ENCODE data around the gene WDR91.

The WDR91 gene

DNA sequence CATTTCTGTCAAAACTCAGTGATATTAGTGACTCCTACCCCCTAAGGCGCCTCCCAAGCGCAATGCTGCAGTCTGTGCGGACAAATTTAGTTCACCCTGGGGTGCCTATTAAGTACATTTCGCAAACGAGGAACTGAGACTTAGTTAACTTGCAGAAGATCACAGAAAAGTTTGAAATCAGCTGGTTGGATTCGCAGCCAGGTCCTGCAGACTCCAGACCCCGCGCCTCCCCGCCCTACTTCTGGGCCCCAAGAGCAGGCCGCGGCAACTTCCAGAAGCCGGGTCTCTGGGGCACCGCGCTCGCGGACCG, 41.4 kb downstream of the WDR91 start:
- Histone ChIP-seq H3K27me3 (ENCODE audit: control insufficient read depth, insufficient read depth, low read length, poor library complexity, severe bottlenecking) (no peaks in the 10 kb centered on the region), H3K9me3 (ENCODE audit: control insufficient read depth, low read length) (no peaks in the 10 kb centered on the region), H3K4me3 (ENCODE audit: insufficient read depth, low read depth, low read length) (peak overlapping the region; percentile 91), H3K4me1 (ENCODE audit: control insufficient read depth, insufficient read depth, low read length) (peaks cover 9% of the 10 kb centered on the region), H3K36me3 (ENCODE audit: control insufficient read depth, insufficient read depth, low read length) (peaks cover 22% of the 10 kb centered on the region), H3K27ac (ENCODE audit: insufficient read depth, low read depth, low read length, poor library complexity, severe bottlenecking) (peak overlapping the region; percentile 87)
- 2 to 3% methylated on average over 17 of the region's 17 CpGs for WGBS, 2 experiments

DNA sequence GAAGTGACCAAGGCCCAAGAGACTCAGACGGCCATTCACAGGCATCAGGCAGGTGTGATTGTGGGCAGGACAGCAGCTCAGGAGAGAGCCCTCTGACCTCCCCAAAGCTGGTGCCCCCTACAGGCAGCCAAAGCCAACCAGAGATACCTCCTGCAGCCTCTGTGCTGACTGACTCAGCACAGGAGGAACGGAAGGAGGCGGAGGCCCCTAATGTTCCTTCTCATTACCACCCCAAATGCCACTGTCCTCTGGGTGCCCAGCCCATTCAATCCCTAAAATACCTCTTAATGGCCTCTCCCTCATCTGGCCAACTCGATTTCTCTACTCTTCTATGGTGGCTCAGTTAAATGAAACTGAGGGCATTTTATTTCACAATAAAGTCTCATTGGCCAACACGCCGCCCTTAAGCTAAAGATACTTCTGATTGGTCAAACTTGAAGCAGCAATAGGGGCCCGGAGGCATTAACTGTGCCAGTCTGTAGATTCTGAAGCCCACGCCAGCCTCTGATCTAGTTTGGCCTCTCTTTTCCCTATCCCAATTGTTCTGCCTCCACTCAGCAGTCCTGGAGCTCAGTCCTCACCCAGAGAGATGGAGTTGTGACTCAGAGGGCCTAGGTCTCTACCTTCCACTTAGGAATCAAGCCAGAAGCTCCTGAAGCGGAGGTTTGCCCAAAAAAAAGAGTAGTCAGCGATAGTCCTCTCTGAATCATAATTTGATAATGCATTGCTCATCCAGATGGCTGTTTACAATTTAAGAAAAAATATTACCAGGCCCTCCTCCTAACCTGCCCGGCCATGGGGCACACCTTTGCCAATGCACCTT, 42.0 kb downstream of the WDR91 start:
- no peaks in the 10 kb centered on the region for H3K9me3 ChIP-seq (ENCODE audit: control insufficient read depth, low read length)
- no peak overlapping the region for H3K27ac ChIP-seq (ENCODE audit: insufficient read depth, low read depth, low read length, poor library complexity, severe bottlenecking)
- H3K36me3 ChIP-seq (ENCODE audit: control insufficient read depth, insufficient read depth, low read length): peaks cover 27% of the 10 kb centered on the region
- whole genome bisulfite sequencing, 2 experiments: 73 to 77% methylated on average over 10 to 11 of the region's 11 CpGs
- H3K27me3 ChIP-seq (ENCODE audit: control insufficient read depth, insufficient read depth, low read length, poor library complexity, severe bottlenecking): no peaks in the 10 kb centered on the region
- peaks cover 9% of the 10 kb centered on the region for H3K4me1 ChIP-seq (ENCODE audit: control insufficient read depth, insufficient read depth, low read length)
- H3K4me3 ChIP-seq (ENCODE audit: insufficient read depth, low read depth, low read length): peak overlapping the region; percentile 91

DNA sequence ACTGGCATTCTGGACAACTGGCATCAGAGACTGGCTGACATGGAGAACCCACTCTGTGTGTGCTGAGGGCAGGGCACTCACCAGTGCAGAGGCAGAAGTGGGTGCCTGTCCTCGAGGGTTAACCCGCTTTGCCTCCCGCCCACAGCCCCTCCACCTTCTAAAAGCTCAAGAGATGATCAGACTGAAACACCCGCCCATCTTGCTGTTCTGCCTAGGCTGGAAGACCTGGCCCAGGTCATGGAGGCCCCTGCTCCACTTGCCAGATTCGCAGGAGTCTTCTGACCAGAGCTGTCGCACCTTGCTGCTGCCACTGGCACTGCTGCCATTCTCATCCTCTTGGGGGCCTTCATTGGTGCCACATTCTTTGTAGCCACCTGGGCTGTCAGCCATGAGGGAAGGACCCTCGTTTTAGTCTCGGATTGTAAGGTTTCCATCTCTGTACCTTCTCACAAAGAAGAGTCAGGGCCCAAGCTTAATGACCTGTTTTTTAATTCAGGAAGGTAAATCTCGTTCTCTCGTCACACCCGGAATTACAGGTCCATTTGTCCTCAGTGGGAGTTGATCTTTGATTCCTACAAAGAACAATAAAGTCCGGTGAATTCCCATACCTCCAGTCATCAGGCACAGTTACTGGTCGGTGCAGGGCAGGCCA, 42.7 kb downstream of the WDR91 start:
- H3K27me3 ChIP-seq (ENCODE audit: control insufficient read depth, insufficient read depth, low read length, poor library complexity, severe bottlenecking): no peaks in the 10 kb centered on the region
- peaks cover 32% of the 10 kb centered on the region for H3K36me3 ChIP-seq (ENCODE audit: control insufficient read depth, insufficient read depth, low read length)
- H3K27ac ChIP-seq (ENCODE audit: insufficient read depth, low read depth, low read length, poor library complexity, severe bottlenecking): no peak overlapping the region
- H3K9me3 ChIP-seq (ENCODE audit: control insufficient read depth, low read length): no peaks in the 10 kb centered on the region
- H3K4me1 ChIP-seq (ENCODE audit: control insufficient read depth, insufficient read depth, low read length): peaks cover 9% of the 10 kb centered on the region
- 90 to 93% methylated on average over 13 of the region's 13 CpGs for WGBS, 2 experiments
- no peak overlapping the region for H3K4me3 ChIP-seq (ENCODE audit: insufficient read depth, low read depth, low read length)

DNA sequence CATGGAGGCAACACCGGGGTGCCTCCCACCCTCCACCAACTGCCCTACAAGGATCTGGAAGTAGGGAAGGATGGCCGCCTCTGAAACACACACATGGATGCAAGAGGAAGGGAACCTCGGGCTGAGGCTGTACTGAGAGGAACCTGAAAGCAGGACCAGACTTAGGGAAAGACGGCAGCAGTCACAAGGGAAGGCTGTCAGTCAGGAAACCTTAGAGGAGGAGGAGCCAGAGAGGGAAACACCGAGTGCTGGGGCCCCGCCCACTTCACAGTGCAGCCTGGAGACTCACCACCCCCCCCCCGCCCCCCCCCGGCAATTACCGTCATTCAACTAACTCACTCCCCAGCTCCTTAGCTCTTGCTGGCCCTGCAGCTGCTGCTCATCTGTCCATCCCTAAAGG, 43.3 kb downstream of the WDR91 start:
- Histone ChIP-seq H3K9me3 (ENCODE audit: control insufficient read depth, low read length) (no peaks in the 10 kb centered on the region), H3K36me3 (ENCODE audit: control insufficient read depth, insufficient read depth, low read length) (peaks cover 32% of the 10 kb centered on the region), H3K4me1 (ENCODE audit: control insufficient read depth, insufficient read depth, low read length) (peaks cover 9% of the 10 kb centered on the region), H3K27ac (ENCODE audit: insufficient read depth, low read depth, low read length, poor library complexity, severe bottlenecking) (no peak overlapping the region), H3K27me3 (ENCODE audit: control insufficient read depth, insufficient read depth, low read length, poor library complexity, severe bottlenecking) (no peaks in the 10 kb centered on the region), H3K4me3 (ENCODE audit: insufficient read depth, low read depth, low read length) (no peak overlapping the region)
- 93 to 94% methylated on average over 4 to 5 of the region's 9 CpGs for WGBS, 2 experiments

DNA sequence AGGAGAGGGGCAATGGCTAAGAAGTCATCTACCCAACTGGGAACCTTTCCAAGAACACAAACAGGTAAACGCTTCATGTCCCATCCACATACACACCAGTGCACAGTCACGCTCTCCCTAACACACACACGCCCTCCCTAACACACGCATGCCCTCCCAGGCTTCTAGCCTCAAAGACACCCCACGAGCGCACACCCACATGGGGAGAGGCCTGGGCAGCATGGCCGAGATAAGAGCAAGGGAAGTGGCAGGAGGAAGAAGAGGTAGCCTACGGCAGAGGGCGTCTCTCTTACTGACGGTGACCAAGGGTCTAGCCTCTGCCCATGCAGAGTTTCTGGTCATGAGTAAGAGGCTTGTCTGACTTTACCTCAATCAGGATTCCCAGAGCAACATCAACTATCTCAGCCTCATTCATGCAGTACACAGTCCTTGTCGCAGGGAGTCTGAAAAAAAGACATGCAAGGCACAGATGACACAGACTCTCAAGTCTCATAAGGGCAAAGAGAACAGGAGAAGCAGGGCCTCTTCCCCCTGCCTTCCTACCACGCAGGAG, 43.9 kb downstream of the WDR91 start:
- Histone ChIP-seq H3K27ac (ENCODE audit: insufficient read depth, low read depth, low read length, poor library complexity, severe bottlenecking) (no peak overlapping the region), H3K27me3 (ENCODE audit: control insufficient read depth, insufficient read depth, low read length, poor library complexity, severe bottlenecking) (no peaks in the 10 kb centered on the region), H3K36me3 (ENCODE audit: control insufficient read depth, insufficient read depth, low read length) (peaks cover 32% of the 10 kb centered on the region), H3K4me1 (ENCODE audit: control insufficient read depth, insufficient read depth, low read length) (peaks cover 9% of the 10 kb centered on the region), H3K9me3 (ENCODE audit: control insufficient read depth, low read length) (no peaks in the 10 kb centered on the region), H3K4me3 (ENCODE audit: insufficient read depth, low read depth, low read length) (no peak overlapping the region)
- WGBS, 2 experiments: 87 to 89% methylated on average over 12 of the region's 12 CpGs

DNA sequence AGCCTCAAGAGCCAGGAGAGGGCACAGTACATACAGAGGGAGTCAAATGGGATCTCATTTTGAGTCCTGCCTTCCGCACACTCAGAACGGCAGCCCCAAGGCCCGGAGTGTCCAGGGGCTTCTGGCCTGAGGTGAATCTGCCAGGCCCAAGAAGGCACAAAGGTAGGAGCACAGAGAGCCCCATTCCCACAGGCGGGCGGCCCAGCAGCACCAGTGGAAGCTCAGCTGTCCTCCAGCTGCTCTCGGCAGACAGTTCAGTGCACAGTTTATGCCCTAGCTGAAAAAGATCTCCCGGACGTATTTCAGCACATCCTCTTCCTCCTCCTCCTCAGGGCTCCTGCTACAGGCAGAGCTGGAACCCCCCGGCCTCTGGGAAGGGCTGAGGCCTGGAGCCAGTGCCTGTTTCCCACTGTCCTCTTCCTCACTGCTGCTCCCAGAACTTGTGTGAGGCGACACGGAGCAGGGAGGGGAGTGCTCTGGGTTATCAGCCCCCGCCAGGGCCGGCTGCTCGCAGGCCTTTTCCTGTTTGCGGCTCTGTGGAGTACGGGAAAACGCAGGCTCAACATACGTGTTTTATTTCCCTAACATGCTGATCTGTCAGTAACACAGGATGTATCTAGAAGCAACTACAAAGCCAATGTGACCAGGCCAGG, 44.9 kb downstream of the WDR91 start:
- Histone ChIP-seq H3K27ac (ENCODE audit: insufficient read depth, low read depth, low read length, poor library complexity, severe bottlenecking) (no peak overlapping the region), H3K9me3 (ENCODE audit: control insufficient read depth, low read length) (no peaks in the 10 kb centered on the region), H3K4me3 (ENCODE audit: insufficient read depth, low read depth, low read length) (no peak overlapping the region), H3K27me3 (ENCODE audit: control insufficient read depth, insufficient read depth, low read length, poor library complexity, severe bottlenecking) (no peaks in the 10 kb centered on the region), H3K4me1 (ENCODE audit: control insufficient read depth, insufficient read depth, low read length) (peaks cover 9% of the 10 kb centered on the region), H3K36me3 (ENCODE audit: control insufficient read depth, insufficient read depth, low read length) (peaks cover 32% of the 10 kb centered on the region)
- 95 to 96% methylated on average over 18 of the region's 18 CpGs for WGBS, 2 experiments

DNA sequence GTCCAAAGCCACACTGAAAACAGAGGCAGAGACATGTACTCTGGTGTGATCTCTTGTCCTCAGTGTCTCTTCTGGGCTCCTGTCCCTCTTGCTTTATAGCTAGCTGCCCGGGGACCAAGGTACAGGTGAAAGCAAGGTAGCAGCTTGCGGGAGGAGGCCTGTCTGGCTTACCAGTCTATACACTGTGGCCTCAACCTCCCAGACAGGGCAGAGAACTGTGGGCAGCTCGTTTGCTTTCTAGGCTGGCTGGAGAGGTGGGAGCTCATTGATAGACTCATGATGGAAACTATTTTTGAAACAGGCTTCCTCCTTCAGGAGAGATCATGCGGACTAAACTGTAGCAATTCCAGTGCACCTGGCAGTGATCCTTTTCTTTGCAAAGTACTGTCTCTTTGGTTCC, 45.5 kb downstream of the WDR91 start:
- H3K4me1 ChIP-seq (ENCODE audit: control insufficient read depth, insufficient read depth, low read length): peaks cover 9% of the 10 kb centered on the region
- WGBS, 2 experiments: 95 to 96% methylated on average over 4 of the region's 4 CpGs
- no peak overlapping the region for H3K27ac ChIP-seq (ENCODE audit: insufficient read depth, low read depth, low read length, poor library complexity, severe bottlenecking)
- H3K9me3 ChIP-seq (ENCODE audit: control insufficient read depth, low read length): no peaks in the 10 kb centered on the region
- peaks cover 32% of the 10 kb centered on the region for H3K36me3 ChIP-seq (ENCODE audit: control insufficient read depth, insufficient read depth, low read length)
- no peaks in the 10 kb centered on the region for H3K27me3 ChIP-seq (ENCODE audit: control insufficient read depth, insufficient read depth, low read length, poor library complexity, severe bottlenecking)
- H3K4me3 ChIP-seq (ENCODE audit: insufficient read depth, low read depth, low read length): no peak overlapping the region

DNA sequence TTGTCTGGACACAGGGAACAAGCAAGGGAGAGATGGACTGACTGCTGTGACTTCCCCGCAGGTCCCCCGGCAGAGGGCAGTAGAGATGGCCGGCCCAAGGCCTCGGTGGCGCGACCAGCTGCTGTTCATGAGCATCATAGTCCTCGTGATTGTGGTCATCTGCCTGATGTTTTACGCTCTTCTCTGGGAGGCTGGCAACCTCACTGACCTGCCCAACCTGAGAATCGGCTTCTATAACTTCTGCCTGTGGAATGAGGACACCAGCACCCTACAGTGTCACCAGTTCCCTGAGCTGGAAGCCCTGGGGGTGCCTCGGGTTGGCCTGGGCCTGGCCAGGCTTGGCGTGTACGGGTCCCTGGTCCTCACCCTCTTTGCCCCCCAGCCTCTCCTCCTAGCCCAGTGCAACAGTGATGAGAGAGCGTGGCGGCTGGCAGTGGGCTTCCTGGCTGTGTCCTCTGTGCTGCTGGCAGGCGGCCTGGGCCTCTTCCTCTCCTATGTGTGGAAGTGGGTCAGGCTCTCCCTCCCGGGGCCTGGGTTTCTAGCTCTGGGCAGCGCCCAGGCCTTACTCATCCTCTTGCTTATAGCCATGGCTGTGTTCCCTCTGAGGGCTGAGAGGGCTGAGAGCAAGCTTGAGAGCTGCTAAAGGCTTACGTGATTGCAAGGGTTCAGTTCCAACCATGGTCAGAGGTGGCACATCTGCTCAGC, 46.8 kb downstream of the WDR91 start:
- peaks cover 6% of the 10 kb centered on the region for H3K4me1 ChIP-seq (ENCODE audit: control insufficient read depth, insufficient read depth, low read length)
- 89 to 90% methylated on average over 18 of the region's 18 CpGs for WGBS, 2 experiments
- no peak overlapping the region for H3K4me3 ChIP-seq (ENCODE audit: insufficient read depth, low read depth, low read length)
- H3K9me3 ChIP-seq (ENCODE audit: control insufficient read depth, low read length): no peaks in the 10 kb centered on the region
- H3K36me3 ChIP-seq (ENCODE audit: control insufficient read depth, insufficient read depth, low read length): peaks cover 32% of the 10 kb centered on the region
- no peaks in the 10 kb centered on the region for H3K27me3 ChIP-seq (ENCODE audit: control insufficient read depth, insufficient read depth, low read length, poor library complexity, severe bottlenecking)
- H3K27ac ChIP-seq (ENCODE audit: insufficient read depth, low read depth, low read length, poor library complexity, severe bottlenecking): no peak overlapping the region

DNA sequence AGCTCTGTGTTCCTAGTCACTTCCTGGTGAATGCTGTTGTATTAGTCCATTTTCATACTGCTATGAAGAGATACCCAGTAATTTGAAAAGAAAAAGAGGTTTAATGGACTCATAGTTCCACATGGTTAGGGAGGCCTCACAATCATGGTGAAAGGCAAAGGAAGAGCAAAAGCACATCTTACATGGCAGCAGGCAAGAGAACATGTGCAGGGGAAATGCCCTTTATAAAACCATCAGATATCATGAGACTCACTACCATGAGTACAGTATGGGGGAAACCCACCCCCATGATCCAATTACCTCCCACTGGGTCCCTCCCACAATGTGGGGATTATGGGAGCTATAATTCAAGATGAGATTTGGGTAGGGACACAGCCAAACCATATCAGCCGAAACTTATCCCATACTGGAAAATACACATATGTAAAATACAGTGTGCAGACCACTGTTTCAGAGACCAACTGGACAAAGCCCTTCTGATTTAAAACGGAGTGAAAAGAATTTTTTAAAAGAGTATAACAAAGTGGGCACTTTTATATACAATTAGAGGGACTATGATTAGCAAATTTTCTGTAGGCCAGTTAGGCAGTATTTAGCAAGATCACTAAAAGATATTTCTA, 48.8 kb downstream of the WDR91 start:
- Histone ChIP-seq H3K27ac (ENCODE audit: insufficient read depth, low read depth, low read length, poor library complexity, severe bottlenecking) (no peak overlapping the region), H3K9me3 (ENCODE audit: control insufficient read depth, low read length) (no peaks in the 10 kb centered on the region), H3K36me3 (ENCODE audit: control insufficient read depth, insufficient read depth, low read length) (peaks cover 25% of the 10 kb centered on the region), H3K4me3 (ENCODE audit: insufficient read depth, low read depth, low read length) (no peak overlapping the region), H3K27me3 (ENCODE audit: control insufficient read depth, insufficient read depth, low read length, poor library complexity, severe bottlenecking) (no peaks in the 10 kb centered on the region), H3K4me1 (ENCODE audit: control insufficient read depth, insufficient read depth, low read length) (no peaks in the 10 kb centered on the region)
- 94 to 100% methylated on average over 1 to 2 of the region's 2 CpGs for WGBS, 2 experiments
